Endothelial cell (in vitro differentiated cells): ENCODE data around the gene ZNF787. TPM values are rescaled to one million over a fixed set of nuclear protein-coding genes. Genes with fewer than 3 reads are reported as not detected.

Source experiments
- DNase-seq: peaks from one replicate; pipeline ENCODE4 v3.0.0; 2021; ENCODE audit warnings: low spot score
- H3K27ac Mint-ChIP-seq: one replicate; pipeline ENCODE4 v1.8.0; 2021; ENCODE audit warnings: mixed read lengths, inconsistent platforms; ENCODE audit not compliant: unreplicated experiment
- H3K27me3 Mint-ChIP-seq: one replicate; pipeline ENCODE4 v1.8.0; 2021; ENCODE audit warnings: mild to moderate bottlenecking, moderate library complexity, mixed read lengths, inconsistent platforms; ENCODE audit not compliant: unreplicated experiment
- H3K36me3 Mint-ChIP-seq: one replicate; pipeline ENCODE4 v1.8.0; 2021; ENCODE audit warnings: mild to moderate bottlenecking, low read depth, mixed read lengths, inconsistent platforms; ENCODE audit not compliant: unreplicated experiment
- H3K4me1 Mint-ChIP-seq: one replicate; pipeline ENCODE4 v1.8.0; 2021; ENCODE audit warnings: mild to moderate bottlenecking, mixed read lengths, inconsistent platforms; ENCODE audit not compliant: unreplicated experiment
- H3K4me3 Mint-ChIP-seq: one replicate; pipeline ENCODE4 v1.8.0; 2021; ENCODE audit warnings: mild to moderate bottlenecking, mixed read lengths, inconsistent platforms; ENCODE audit not compliant: unreplicated experiment
- H3K9me3 Mint-ChIP-seq: one replicate; pipeline ENCODE4 v1.8.0; 2021; ENCODE audit warnings: mixed read lengths, inconsistent platforms; ENCODE audit not compliant: unreplicated experiment
- total RNA-seq: library from RNA; stranded (reverse); fragmentation: NEBNext Ultra II Directional; extraction: Animal tissue kit (Norgen Biotek cat#: 25700); gene quantifications from one replicate; pipeline ENCODE4 v1.2.1, GENCODE V29; 2021; ENCODE audit not compliant: unreplicated experiment
- TF ChIP-seq, protein P1 (sequence below): fragments of 200-600 bp; sonication (generic); IDR thresholded peaks from one replicate; pipeline ENCODE4 v1.5.0; 2021; ENCODE audit warnings: antibody characterized with exemption; ENCODE audit not compliant: unreplicated experiment

Gene ZNF787
- total RNA-seq, 1 donor from 2014 or later: 31.2 TPM

DNA sequence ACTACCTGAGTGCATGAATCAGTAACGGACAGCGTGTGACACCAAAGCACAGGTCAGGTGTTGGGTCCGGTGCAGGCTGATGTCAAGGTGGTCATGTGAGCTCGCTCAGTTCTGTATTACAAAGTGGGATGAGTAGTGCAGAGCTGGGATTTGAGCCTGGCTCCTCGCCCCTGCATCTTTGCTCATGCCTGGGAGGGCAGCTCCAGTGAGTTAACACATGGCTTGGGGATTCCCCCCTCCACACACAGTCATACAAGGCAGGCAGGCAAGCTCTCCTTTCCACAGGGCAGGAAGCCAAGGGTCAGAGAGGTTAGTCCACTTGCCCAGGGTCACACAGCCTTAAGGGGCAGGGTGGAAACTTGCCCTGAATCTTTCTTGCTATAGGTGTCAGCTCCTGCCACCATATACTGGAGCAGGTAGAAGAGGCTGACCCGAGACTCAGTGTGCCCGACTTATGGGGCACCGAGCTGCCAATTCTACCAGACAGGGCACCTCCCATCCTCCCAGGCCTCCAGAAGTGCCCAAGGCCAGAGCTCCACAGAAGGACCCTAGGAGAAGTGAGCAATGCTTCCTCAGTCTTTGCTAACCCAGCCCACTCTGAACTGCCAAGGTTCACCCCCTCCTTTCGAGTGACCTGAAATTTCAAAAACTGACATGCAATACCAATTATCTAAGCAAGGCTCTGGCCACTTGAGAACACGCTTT, 35.4 kb downstream of the ZNF787 start:
- H3K36me3 Mint-ChIP-seq: peaks cover 10% of the 10 kb centered on the region
- peaks cover 8% of the 10 kb centered on the region for H3K4me1 Mint-ChIP-seq
- no peaks in the 10 kb centered on the region for H3K9me3 Mint-ChIP-seq
- DNase-seq: no peak
- H3K27me3 Mint-ChIP-seq: peaks cover 17% of the 10 kb centered on the region
- H3K27ac Mint-ChIP-seq: no peak overlapping the region
- H3K4me3 Mint-ChIP-seq: peak overlapping the region; percentile 69
- TF ChIP-seq, protein P1, sequence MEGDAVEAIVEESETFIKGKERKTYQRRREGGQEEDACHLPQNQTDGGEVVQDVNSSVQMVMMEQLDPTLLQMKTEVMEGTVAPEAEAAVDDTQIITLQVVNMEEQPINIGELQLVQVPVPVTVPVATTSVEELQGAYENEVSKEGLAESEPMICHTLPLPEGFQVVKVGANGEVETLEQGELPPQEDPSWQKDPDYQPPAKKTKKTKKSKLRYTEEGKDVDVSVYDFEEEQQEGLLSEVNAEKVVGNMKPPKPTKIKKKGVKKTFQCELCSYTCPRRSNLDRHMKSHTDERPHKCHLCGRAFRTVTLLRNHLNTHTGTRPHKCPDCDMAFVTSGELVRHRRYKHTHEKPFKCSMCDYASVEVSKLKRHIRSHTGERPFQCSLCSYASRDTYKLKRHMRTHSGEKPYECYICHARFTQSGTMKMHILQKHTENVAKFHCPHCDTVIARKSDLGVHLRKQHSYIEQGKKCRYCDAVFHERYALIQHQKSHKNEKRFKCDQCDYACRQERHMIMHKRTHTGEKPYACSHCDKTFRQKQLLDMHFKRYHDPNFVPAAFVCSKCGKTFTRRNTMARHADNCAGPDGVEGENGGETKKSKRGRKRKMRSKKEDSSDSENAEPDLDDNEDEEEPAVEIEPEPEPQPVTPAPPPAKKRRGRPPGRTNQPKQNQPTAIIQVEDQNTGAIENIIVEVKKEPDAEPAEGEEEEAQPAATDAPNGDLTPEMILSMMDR: no peak

DNA sequence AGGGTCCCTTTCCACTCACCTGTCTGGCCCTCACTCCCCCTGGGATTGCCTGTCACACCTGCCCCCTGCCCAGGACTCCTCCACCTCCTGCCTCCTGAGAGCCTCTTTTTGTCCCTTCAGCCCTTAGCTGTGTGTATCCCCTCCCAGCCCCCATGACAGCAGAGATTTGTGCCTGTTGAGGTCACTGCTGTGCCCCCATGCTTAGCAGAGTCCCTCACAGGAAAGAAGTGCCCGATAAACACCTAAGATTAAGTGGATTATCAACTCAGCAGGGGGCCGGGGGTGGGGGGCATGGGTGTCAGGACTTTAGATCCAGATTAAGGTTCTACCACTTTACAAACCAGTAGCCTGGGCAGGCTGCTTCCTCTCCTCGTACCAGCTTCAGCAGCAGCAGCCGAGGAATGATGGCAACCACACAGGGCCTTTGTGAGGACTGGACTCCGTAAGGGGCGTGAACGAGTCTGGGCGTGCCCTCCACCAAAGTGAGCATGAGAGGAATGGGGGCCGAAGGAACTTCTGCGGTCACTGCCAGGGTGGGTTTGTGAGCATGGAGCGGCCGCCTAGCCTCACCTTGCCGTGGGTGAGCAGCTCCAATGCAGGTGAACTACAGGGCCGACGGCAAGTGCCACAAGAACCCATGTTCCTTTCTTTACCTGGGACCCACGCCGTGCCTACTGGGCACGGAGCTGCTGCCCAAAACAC, 36.1 kb downstream of the ZNF787 start:
- Mint-ChIP-seq H3K27me3 (peaks cover 15% of the 10 kb centered on the region), H3K36me3 (peaks cover 8% of the 10 kb centered on the region), H3K4me1 (peaks cover 10% of the 10 kb centered on the region), H3K9me3 (no peaks in the 10 kb centered on the region), H3K4me3 (no peak overlapping the region), H3K27ac (no peak overlapping the region)
- TF ChIP-seq, protein P1: no peak
- DNase-seq: no peak

DNA sequence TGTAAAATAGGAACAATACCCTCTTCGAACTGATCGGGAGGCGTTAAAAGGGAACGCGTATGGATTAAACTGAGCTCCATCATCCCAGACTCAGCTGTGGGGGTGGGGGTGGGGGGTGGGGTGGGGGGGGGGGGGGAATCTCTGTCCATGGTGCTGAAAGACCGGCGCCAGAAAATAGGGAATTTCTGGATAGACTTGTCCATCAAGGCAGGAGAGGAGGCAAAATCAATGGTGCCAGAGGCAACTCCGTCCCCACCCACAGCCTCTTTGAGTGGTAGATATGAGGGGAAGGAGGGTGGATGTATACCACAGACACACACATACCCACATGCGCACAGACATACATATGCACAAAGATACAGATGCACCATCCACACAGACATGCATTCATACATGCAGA, 37.4 kb downstream of the ZNF787 start:
- peaks cover 13% of the 10 kb centered on the region for H3K27me3 Mint-ChIP-seq
- peaks cover 6% of the 10 kb centered on the region for H3K36me3 Mint-ChIP-seq
- peaks cover 10% of the 10 kb centered on the region for H3K4me1 Mint-ChIP-seq
- DNase-seq: no peak
- TF ChIP-seq, protein P1: no peak
- no peak overlapping the region for H3K27ac Mint-ChIP-seq
- H3K4me3 Mint-ChIP-seq: no peak overlapping the region
- H3K9me3 Mint-ChIP-seq: no peaks in the 10 kb centered on the region

DNA sequence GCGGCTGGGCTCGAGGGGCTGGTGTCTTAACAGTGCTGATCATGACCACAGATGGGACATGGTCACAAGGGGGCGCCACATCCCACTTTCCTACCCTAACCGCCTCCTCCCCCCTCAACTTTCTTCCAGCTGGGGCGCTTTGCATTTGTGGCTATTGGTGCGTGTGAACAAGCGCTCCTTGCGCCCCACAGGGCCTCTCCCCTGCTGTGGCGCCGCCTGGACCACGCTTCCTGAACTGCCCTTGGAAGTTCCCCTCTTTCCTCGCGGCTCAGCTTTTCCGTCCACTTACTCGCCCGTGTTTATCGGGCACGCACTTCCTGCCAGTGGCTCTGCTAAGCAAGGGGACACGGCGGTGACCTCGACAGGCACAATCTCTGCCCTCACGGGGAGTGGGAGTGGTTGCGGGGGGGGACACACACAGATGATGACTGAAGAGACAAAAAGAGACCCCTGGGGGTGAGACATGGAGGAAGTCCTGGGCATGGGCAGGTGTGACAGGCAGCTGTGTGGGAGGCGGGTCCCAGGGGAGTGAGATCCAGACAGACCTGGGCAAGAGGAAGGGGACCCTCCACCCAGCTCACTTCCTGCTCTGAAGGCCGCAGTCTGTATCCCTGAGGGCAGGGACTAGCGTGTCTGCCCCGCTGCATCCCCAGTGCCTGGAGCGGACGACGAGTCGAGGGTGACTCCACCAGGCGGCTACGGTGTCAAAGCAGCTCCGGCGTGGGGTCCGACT, 40.3 kb downstream of the ZNF787 start:
- Mint-ChIP-seq H3K4me1 (peaks cover 10% of the 10 kb centered on the region), H3K4me3 (peak overlapping the region; percentile 89), H3K36me3 (peaks cover 4% of the 10 kb centered on the region), H3K27me3 (peaks cover 12% of the 10 kb centered on the region), H3K9me3 (no peaks in the 10 kb centered on the region), H3K27ac (peak overlapping the region; percentile 36)
- DNase-seq: peak; percentile 81
- TF ChIP-seq, protein P1: peak; percentile 62

DNA sequence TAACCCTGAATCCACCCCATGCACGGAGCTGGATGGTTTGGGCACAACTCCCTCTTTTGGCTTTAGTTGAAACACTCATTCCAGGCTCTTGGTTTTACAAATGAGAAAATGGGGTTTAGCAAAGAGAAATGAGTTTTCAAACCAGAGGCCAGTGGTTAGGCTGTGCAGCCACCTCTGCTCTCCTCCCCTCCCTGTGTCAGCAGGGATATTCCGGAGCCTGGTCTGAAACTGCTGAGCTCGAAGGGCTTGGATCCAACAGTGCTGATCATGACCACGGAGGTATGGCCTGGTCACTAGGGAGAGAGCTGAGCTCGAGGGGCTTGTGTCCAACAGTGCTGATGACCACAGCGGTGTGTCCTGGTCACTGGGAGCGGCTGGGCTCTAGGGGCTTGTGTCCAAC, 41.5 kb downstream of the ZNF787 start:
- Mint-ChIP-seq H3K27me3 (peaks cover 10% of the 10 kb centered on the region), H3K4me3 (no peak overlapping the region), H3K9me3 (no peaks in the 10 kb centered on the region), H3K27ac (no peak overlapping the region), H3K36me3 (peaks cover 3% of the 10 kb centered on the region), H3K4me1 (peaks cover 10% of the 10 kb centered on the region)
- DNase-seq: no peak
- TF ChIP-seq, protein P1: no peak
